H1 (cell line): ENCODE measurements around the gene UBAC1. TPM values are rescaled to one million over a fixed set of nuclear protein-coding genes. Genes with fewer than 3 reads are reported as not detected.

ENCODE experiments used
- CTCF ChIA-PET: fragments of 300-600 bp; sonication (Branson Sonifier 250); formaldehyde crosslinking; loops from one replicate; lab custom pipeline; 2021; ENCODE audit not compliant: partially characterized antibody; lab: Charles Lee
- POLR2A ChIA-PET: fragments of 300-600 bp; sonication (Branson Sonifier 250); formaldehyde crosslinking; loops from one replicate; lab custom pipeline; 2021; ENCODE audit warnings: inconsistent platforms; ENCODE audit not compliant: partially characterized antibody; lab: Charles Lee
- DNase-seq, 2 experiments: peaks; one replicate each; pipeline versions ENCODE4 v3.0.0 to v3.0.0-alpha.2; 2010 to 2022; ENCODE audit warnings: low spot score in 2 of 2, low read depth in 1 of 2, mixed read lengths in 1 of 2
- FAIRE-seq: peaks from 2 replicates; lab custom pipeline; 2011; peaks lifted over from hg19 to GRCh38; lab: Jason Lieb, UNC
- H2AFZ ChIP-seq: 2 replicates; pipeline ENCODE4 v1.8.1; 2012; ENCODE audit warnings: low read length, inconsistent platforms
- H2AK5ac ChIP-seq: 2 replicates; pipeline ENCODE4 v1.6.1; 2013; ENCODE audit warnings: low read depth, low read length
- H2BK120ac ChIP-seq: replicated peaks from 2 replicates; pipeline ENCODE3; 2013; ENCODE audit warnings: low read depth, low read length, inconsistent platforms
- H2BK12ac ChIP-seq: 2 replicates; pipeline ENCODE4 v1.6.1; 2013; ENCODE audit warnings: low read depth, low read length
- H2BK15ac ChIP-seq: 2 replicates; pipeline ENCODE4 v1.6.1; 2013; ENCODE audit warnings: low read length
- H2BK20ac ChIP-seq: 2 replicates; pipeline ENCODE4 v1.6.1; 2013; ENCODE audit warnings: low read length
- H2BK5ac ChIP-seq: 2 replicates; pipeline ENCODE4 v1.6.1; 2013; ENCODE audit warnings: low read depth, low read length
- H3K14ac ChIP-seq: 2 replicates; pipeline ENCODE4 v1.6.1; 2013; ENCODE audit warnings: inconsistent platforms; ENCODE audit not compliant: insufficient read length
- H3K18ac ChIP-seq: 2 replicates; pipeline ENCODE4 v1.6.1; 2013; ENCODE audit warnings: low read length; ENCODE audit errors: extremely low read depth
- H3K23ac ChIP-seq: 2 replicates; pipeline ENCODE4 v1.6.1; 2013; ENCODE audit warnings: inconsistent platforms; ENCODE audit not compliant: insufficient read length
- H3K23me2 ChIP-seq: 2 replicates; pipeline ENCODE4 v1.6.1; 2013; ENCODE audit warnings: low read depth, low read length
- H3K27ac ChIP-seq: 2 replicates; pipeline ENCODE4 v1.6.1; 2011; ENCODE audit warnings: low read depth, low read length, inconsistent platforms
- H3K27me3 ChIP-seq, 4 experiments: replicated peaks in 1 of 4; 1 replicate in 1 of 4; 2 replicates in 3 of 4; pipeline versions ENCODE4 v1.6.1 to v1.8.1; 2011 to 2013; ENCODE audit warnings: low read length in 3 of 4, mild to moderate bottlenecking in 3 of 4, inconsistent platforms in 2 of 4, mixed read lengths in 2 of 4, moderate library complexity in 1 of 4; ENCODE audit not compliant: control insufficient read depth in 3 of 4, insufficient read depth in 3 of 4; ENCODE audit errors: extremely low read depth in 1 of 4
- H3K36me3 ChIP-seq, 4 experiments: 2 replicates each; pipeline versions ENCODE4 v1.6.1 to v1.8.1; 2011 to 2013; ENCODE audit warnings: mild to moderate bottlenecking in 4 of 4, low read length in 3 of 4, moderate library complexity in 2 of 4, control low read depth in 1 of 4, inconsistent platforms in 1 of 4; ENCODE audit not compliant: insufficient read depth in 4 of 4, control insufficient read depth in 2 of 4
- H3K4ac ChIP-seq: replicated peaks from 2 replicates; pipeline ENCODE3; 2013; ENCODE audit warnings: low read length, low read depth, mixed read lengths, inconsistent platforms; ENCODE audit not compliant: insufficient read length
- H3K4me1 ChIP-seq, 4 experiments: replicated peaks in 1 of 4; 1 replicate in 1 of 4; 2 replicates in 3 of 4; pipeline versions ENCODE4 v1.6.1 to v1.8.1; 2011 to 2013; ENCODE audit warnings: low read length in 3 of 4, inconsistent platforms in 2 of 4, mixed read lengths in 1 of 4; ENCODE audit not compliant: insufficient read depth in 4 of 4, control insufficient read depth in 3 of 4
- H3K4me2 ChIP-seq, 2 experiments: 2 replicates each; pipeline versions ENCODE4 v1.6.1 to v1.8.1; 2011 to 2013; ENCODE audit warnings: low read depth in 2 of 2, low read length in 2 of 2, control low read depth in 1 of 2, inconsistent platforms in 1 of 2, mild to moderate bottlenecking in 1 of 2; ENCODE audit not compliant: insufficient read depth in 1 of 2
- H3K4me3 ChIP-seq, 4 experiments: fragments of 200-600, 300-600 bp in 1 of 4; sonication (generic), shearing (Covaris generic), sonication (Bioruptor Twin) in 1 of 4; 2 replicates each; pipeline versions ENCODE4 v1.5.1 to v1.8.1; 2011 to 2016; ENCODE audit warnings: low read length in 4 of 4, low read depth in 3 of 4, control low read depth in 2 of 4, inconsistent platforms in 2 of 4, mild to moderate bottlenecking in 2 of 4, mixed read lengths in 1 of 4, moderate library complexity in 1 of 4; ENCODE audit not compliant: insufficient read depth in 2 of 4; ENCODE audit errors: extremely low read depth in 1 of 4
- H3K56ac ChIP-seq: replicated peaks from 2 replicates; pipeline ENCODE3; 2013; ENCODE audit warnings: low read depth, mild to moderate bottlenecking, mixed read lengths, low read length, inconsistent platforms; ENCODE audit not compliant: insufficient read length
- H3K79me1 ChIP-seq: 2 replicates; pipeline ENCODE4 v1.6.1; 2013; ENCODE audit warnings: low read depth, low read length, control low read depth
- H3K79me2 ChIP-seq, 2 experiments: 2 replicates each; pipeline versions ENCODE4 v1.6.1 to v1.8.1; 2012 to 2013; ENCODE audit warnings: low read length in 2 of 2, mild to moderate bottlenecking in 2 of 2, inconsistent platforms in 1 of 2; ENCODE audit not compliant: insufficient read depth in 2 of 2, control insufficient read depth in 1 of 2
- H3K9ac ChIP-seq, 4 experiments: replicated peaks in 1 of 4; 1 replicate in 1 of 4; 2 replicates in 3 of 4; pipeline versions ENCODE4 v1.6.1 to v1.8.1; 2011 to 2013; ENCODE audit warnings: low read depth in 3 of 4, low read length in 3 of 4, control low read depth in 2 of 4, mild to moderate bottlenecking in 2 of 4, moderate library complexity in 2 of 4, inconsistent platforms in 1 of 4; ENCODE audit errors: extremely low read depth in 1 of 4
- H3K9me3 ChIP-seq, 2 experiments: 2 replicates each; pipeline versions ENCODE4 v1.6.1 to v1.8.1; 2012 to 2013; ENCODE audit warnings: mild to moderate bottlenecking in 2 of 2, moderate library complexity in 2 of 2, control low read depth in 1 of 2, inconsistent platforms in 1 of 2, low read depth in 1 of 2, low read length in 1 of 2, mixed read lengths in 1 of 2; ENCODE audit not compliant: insufficient read depth in 2 of 2
- H4K20me1 ChIP-seq, 2 experiments: replicated peaks in 1 of 2; 2 replicates each; pipeline versions ENCODE3 to v1.8.1; 2011 to 2013; ENCODE audit warnings: inconsistent platforms in 2 of 2, low read length in 2 of 2, mild to moderate bottlenecking in 1 of 2; ENCODE audit not compliant: insufficient read depth in 2 of 2, control insufficient read depth in 1 of 2
- H4K5ac ChIP-seq: 2 replicates; pipeline ENCODE4 v1.6.1; 2013; ENCODE audit warnings: low read length, low read depth, mixed read lengths, inconsistent platforms; ENCODE audit not compliant: insufficient read length
- H4K8ac ChIP-seq: 2 replicates; pipeline ENCODE4 v1.8.0; 2013; ENCODE audit warnings: mild to moderate bottlenecking, moderate library complexity, low read length, inconsistent platforms; ENCODE audit not compliant: insufficient read depth; ENCODE audit errors: extremely low read depth
- H4K91ac ChIP-seq: replicated peaks from 2 replicates; pipeline ENCODE3; 2013; ENCODE audit warnings: low read length, mixed read lengths, inconsistent platforms; ENCODE audit not compliant: insufficient read length
- ATF3 ChIP-seq: IDR thresholded peaks from 2 replicates; pipeline ENCODE4 v1.6.1; 2011; ENCODE audit warnings: low read depth, mild to moderate bottlenecking, low read length; ENCODE audit not compliant: insufficient read depth
- BACH1 ChIP-seq: IDR thresholded peaks from 2 replicates; pipeline ENCODE4 v1.6.1; 2012; ENCODE audit warnings: low read length, improper control_type of control experiment
- CHD1 ChIP-seq: IDR thresholded peaks from 2 replicates; pipeline ENCODE4 v1.6.1; 2012; ENCODE audit warnings: low read depth, low read length, improper control_type of control experiment
- CHD2 ChIP-seq: IDR thresholded peaks from 2 replicates; pipeline ENCODE4 v1.6.1; 2012; ENCODE audit warnings: low read length, improper control_type of control experiment
- HDAC2 ChIP-seq, 2 experiments: fragments of 300-600 bp in 1 of 2; sonication (generic) in 1 of 2; IDR thresholded peaks; 2 replicates each; pipeline ENCODE4 v1.6.1; 2011 to 2012; ENCODE audit warnings: low read depth in 2 of 2, low read length in 2 of 2, mild to moderate bottlenecking in 2 of 2, moderate library complexity in 2 of 2, borderline replicate concordance in 1 of 2, inconsistent platforms in 1 of 2
- HDAC6 ChIP-seq: IDR thresholded peaks from one replicate; pipeline ENCODE4 v1.7.1; 2012; ENCODE audit warnings: low read depth, mild to moderate bottlenecking, inconsistent platforms, low read length, moderate library complexity
- KDM1A ChIP-seq: fragments of 200-600, 300-600 bp; sonication (generic); IDR thresholded peaks from 2 replicates; pipeline ENCODE4 v1.7.1; 2016; ENCODE audit warnings: mild to moderate bottlenecking, low read length, borderline replicate concordance
- MAFK ChIP-seq: IDR thresholded peaks from 2 replicates; pipeline ENCODE4 v1.6.1; 2012; ENCODE audit warnings: low read depth, mild to moderate bottlenecking, improper control_type of control experiment, low read length
- RNF2 ChIP-seq: fragments of 200-900, 300-1000 bp; sonication (generic); IDR thresholded peaks from 2 replicates; pipeline ENCODE4 v1.7.1; 2016; ENCODE audit warnings: borderline replicate concordance, low read depth, mild to moderate bottlenecking, antibody characterized with exemption, low read length; ENCODE audit not compliant: poor library complexity, severe bottlenecking; ENCODE audit errors: missing control alignments
- SP1 ChIP-seq: IDR thresholded peaks from 2 replicates; pipeline ENCODE4 v1.6.1; 2011; ENCODE audit warnings: low read depth, low read length
- SUZ12 ChIP-seq: fragments of 200-600 bp; sonication (generic); IDR thresholded peaks from 2 replicates; pipeline ENCODE4 v1.6.1; 2012; ENCODE audit warnings: mild to moderate bottlenecking, inconsistent platforms, low read length, moderate library complexity, mixed read lengths
- TBP ChIP-seq: IDR thresholded peaks from 2 replicates; pipeline ENCODE4 v1.6.1; 2011; ENCODE audit warnings: low read depth, low read length, improper control_type of control experiment
- WGBS, 2 experiments: shearing (Covaris generic) in 1 of 2; methylation state at CpG; one replicate each; pipeline versions ENCODE4 v1.1.6 to v1.1.7; 2013 to 2015; ENCODE audit warnings: low lambda C conversion rate in 2 of 2, mixed read lengths in 2 of 2, inconsistent platforms in 1 of 2, low coverage in 1 of 2, missing lambda C conversion rate in 1 of 2; ENCODE audit not compliant: insufficient replicate concordance in 2 of 2, insufficient coverage in 1 of 2, insufficient read length in 1 of 2; ENCODE audit errors: extremely low coverage in 1 of 2, missing lambda C conversion rate in 1 of 2; 5-methylcytosine and 5-hydroxymethylcytosine counted together
- polyA plus RNA-seq, 7 experiments: library from polyadenylated mRNA; depleted of rRNA in 3 of 7; stranded (reverse) in 5 of 7; unstranded in 2 of 7; fragments of >200 nt in 5 of 7; fragments of 200-250 nt in 2 of 7; gene quantifications; 1 replicate in 5 of 7; 2 replicates in 1 of 7; 4 replicates in 1 of 7; pipeline versions ENCODE4 v1.2.1 to v1.2.3, GENCODE V29; 2011 to 2013; ENCODE audit warnings: missing spikeins in 2 of 7, mixed read lengths in 2 of 7
- total RNA-seq: library from RNA; stranded (reverse); fragmentation: NEBNext Ultra II Directional; extraction: Animal tissue kit (Norgen Biotek cat#: 25700); gene quantifications from 2 replicates; pipeline ENCODE4 v1.2.1, GENCODE V29; 2021

Gene UBAC1
- total and polyA plus RNA-seq, 2 of the 8 experiments (the other 6 are each of a cell fraction or from before 2014, with no cell fraction given) = 59.3 to 85.2 TPM

GRCh38 chr9:135965124-135965756 is 4.1 kb upstream of the UBAC1 start:
- no peak overlapping the region for H3K18ac ChIP-seq
- no peak overlapping the region for H4K8ac ChIP-seq
- no peak overlapping the region for H2BK20ac ChIP-seq
- no peak overlapping the region for H3K23ac ChIP-seq
- H3K9me3 ChIP-seq = no peaks in the 10 kb centered on the region
- peaks cover 1% of the 10 kb centered on the region for H3K23me2 ChIP-seq
- H2BK15ac ChIP-seq = 0 out of 2 replicates have a peak overlapping the region, but pooled peaks have one; percentile 88
- H2BK120ac ChIP-seq = no peak overlapping the region
- FAIRE-seq (no peak), DNase-seq (no peak)
- no peaks in the 10 kb centered on the region for H3K79me1 ChIP-seq
- no peak overlapping the region for H3K9ac ChIP-seq
- peaks cover 0 to 4% of the 10 kb centered on the region in 2 experiments for H4K20me1 ChIP-seq
- H3K27ac ChIP-seq = no peak overlapping the region
- H3K4me3 ChIP-seq = no peak overlapping the region
- no peaks in the 10 kb centered on the region for H3K36me3 ChIP-seq
- POLR2A ChIA-PET = interaction anchor here (1.4 kb wide), 1 partner anchor 87 kb away, joined by 3 read pairs; no protein-coding TSS in a partner anchor
- H3K27me3 ChIP-seq = no peaks in the 10 kb centered on the region
- no peak overlapping the region for H3K14ac ChIP-seq
- no peak overlapping the region for H4K91ac ChIP-seq
- CTCF ChIA-PET = interaction anchor here (1.0 to 3.4 kb wide), 5 partner anchors 10 to 336 kb away, joined by 3 to 20 read pairs (median 3); no protein-coding TSS in a partner anchor
- H3K4me2 ChIP-seq = no peak overlapping the region
- H3K4me1 ChIP-seq = peaks cover 0 to 8% (median 4%) of the 10 kb centered on the region in 4 experiments; a peak in 6 of 7 replicates
- no peak overlapping the region for H2AFZ ChIP-seq
- H2BK5ac ChIP-seq = no peak overlapping the region
- H3K4ac ChIP-seq = no peak overlapping the region
- H3K79me2 ChIP-seq = peaks cover 0 to 3% of the 10 kb centered on the region in 2 experiments; a peak in 2 of 4 replicates
- H2BK12ac ChIP-seq = 0 out of 2 replicates have a peak overlapping the region, but pooled peaks have one; percentile 50
- H4K5ac ChIP-seq = no peak overlapping the region
- H3K56ac ChIP-seq = no peak overlapping the region
- H2AK5ac ChIP-seq = peak overlapping the region; percentile 40; the same call in 1 of the 2 replicates
- WGBS, 2 experiments = 80% methylated on average over 9 of the region's 11 CpGs; no CpG with 5 or more reads in 1 of the 2 experiments
- TF ChIP-seq TBP = no peak
- TF ChIP-seq KDM1A = no peak
- TF ChIP-seq MAFK = no peak
- no peak for TF ChIP-seq HDAC6
- no peak for TF ChIP-seq SP1
- no peak for TF ChIP-seq CHD2
- TF ChIP-seq RNF2 = no peak
- no peak for TF ChIP-seq CHD1
- TF ChIP-seq HDAC2 (IDR thresholded peaks at IDR 0.05; ENCODE audit: borderline replicate concordance in 1 of 2, low read depth in 2 of 2, low read length in 2 of 2) = no peak
- no peak for TF ChIP-seq SUZ12
- TF ChIP-seq BACH1 = no peak
- no peak for TF ChIP-seq ATF3
